Thymus (tissue), 11 donors: ENCODE data around the gene RAD51B. TPM values are rescaled to one million over a fixed set of nuclear protein-coding genes. Genes with fewer than 3 reads are reported as not detected.

Source experiments
- DNase-seq, 9 donors: peaks; one replicate each; pipeline ENCODE4 v3.0.0-alpha.2; 2013; ENCODE audit warnings: low spot score in 9 of 9, low read depth in 6 of 9, missing footprints in 1 of 9
- H3K27ac ChIP-seq, 2 donors: one replicate each; pipeline ENCODE4 v1.5.1; 2013; ENCODE audit warnings: control low read depth in 1 of 2, low read depth in 1 of 2, low read length in 1 of 2, mild to moderate bottlenecking in 1 of 2, moderate library complexity in 1 of 2
- H3K27me3 ChIP-seq, 2 donors: one replicate each; pipeline ENCODE4 v1.5.1; 2013; ENCODE audit warnings: low read length in 1 of 2; ENCODE audit not compliant: control insufficient read depth in 2 of 2, insufficient read depth in 1 of 2
- H3K36me3 ChIP-seq, 2 donors: one replicate each; pipeline ENCODE4 v1.5.1; 2013; ENCODE audit warnings: low read length in 1 of 2, mild to moderate bottlenecking in 1 of 2, moderate library complexity in 1 of 2; ENCODE audit not compliant: control insufficient read depth in 2 of 2, insufficient read depth in 2 of 2
- H3K4me1 ChIP-seq, 2 donors: one replicate each; pipeline ENCODE4 v1.5.1; 2013; ENCODE audit warnings: low read length in 2 of 2; ENCODE audit not compliant: control insufficient read depth in 2 of 2, insufficient read depth in 2 of 2
- H3K4me3 ChIP-seq, 2 donors: one replicate each; pipeline ENCODE4 v1.5.1; 2013; ENCODE audit warnings: low read length in 2 of 2, control low read depth in 1 of 2, mild to moderate bottlenecking in 1 of 2
- H3K9me3 ChIP-seq, 2 donors: one replicate each; pipeline ENCODE4 v1.5.1; 2013; ENCODE audit warnings: low read length in 1 of 2, mild to moderate bottlenecking in 1 of 2; ENCODE audit not compliant: control insufficient read depth in 2 of 2, insufficient read depth in 1 of 2
- WGBS: extraction: QIAGEN DNeasy Blood & Tissue Kit; methylation state at CpG from one replicate; pipeline ENCODE4 v1.1.7; 2013; 5-methylcytosine and 5-hydroxymethylcytosine counted together
- polyA plus RNA-seq: library from polyadenylated mRNA; stranded (reverse); fragments of 200-250 nt; gene quantifications from one replicate; pipeline ENCODE4 v1.2.3, GENCODE V29; 2013
- total RNA-seq: library from RNA; stranded (reverse); fragments of 120-200 nt; gene quantifications from one replicate; pipeline ENCODE4 v1.2.4, GENCODE V29; 2013
- donor health status: healthy.

Gene RAD51B
- total and polyA plus RNA-seq, 2 donors = 7.8 to 17.8 TPM

DNA sequence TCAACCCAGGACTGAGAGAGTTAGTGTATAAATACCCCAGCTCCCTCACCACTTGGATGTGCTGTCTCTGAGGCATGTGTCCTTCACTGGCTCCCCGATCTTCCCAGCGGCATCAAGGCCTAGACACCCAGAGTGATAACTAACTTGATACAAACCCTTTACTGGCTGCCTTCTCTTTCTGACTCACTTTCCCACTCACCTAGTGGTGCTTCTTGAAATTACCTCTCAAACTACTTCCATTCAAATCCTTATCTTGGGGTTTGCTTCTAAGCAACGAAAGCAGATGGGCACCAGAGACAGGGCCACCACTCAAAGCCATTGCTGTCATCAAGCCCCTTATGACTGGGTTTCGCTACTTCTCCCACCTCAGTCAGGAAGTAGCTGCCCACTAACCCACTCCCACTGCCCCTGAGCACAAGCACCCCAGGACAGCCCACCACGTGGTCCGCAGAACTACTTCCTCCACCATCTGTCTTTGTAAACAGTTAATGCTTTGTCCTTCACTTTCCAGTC is 956.1 kb downstream of the RAD51B start:
- DNase-seq = peak in 1 of 9 donors; percentile 43
- no peak overlapping the region for H3K27ac ChIP-seq
- H3K9me3 ChIP-seq = peaks cover 0 to 5% of the 10 kb centered on the region in 2 donors
- no peaks in the 10 kb centered on the region for H3K36me3 ChIP-seq
- peaks cover 31 to 55% of the 10 kb centered on the region in 2 donors for H3K4me1 ChIP-seq
- 88% methylated on average over 6 of the region's 6 CpGs for WGBS
- no peak overlapping the region for H3K4me3 ChIP-seq
- H3K27me3 ChIP-seq = no peaks in the 10 kb centered on the region

DNA sequence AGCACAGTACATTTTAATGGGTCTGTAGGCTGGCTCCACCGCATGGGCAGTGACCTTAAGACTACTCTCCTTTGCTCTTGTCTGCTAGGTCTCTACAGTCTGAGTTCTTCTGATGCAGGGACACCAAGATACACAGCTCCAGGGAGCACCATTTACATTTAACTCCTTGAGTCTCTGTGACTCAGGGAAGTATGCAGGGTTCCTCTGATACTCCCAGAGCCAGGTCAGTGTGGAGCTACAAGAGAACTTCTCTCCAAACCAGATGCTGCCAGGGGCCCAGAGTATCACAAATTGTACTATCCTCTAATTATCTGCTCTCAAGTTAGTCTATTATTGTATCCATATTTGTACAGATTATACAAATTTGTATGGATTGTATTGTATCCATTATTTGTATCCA is 958.1 kb downstream of the RAD51B start:
- DNase-seq = no peak
- Histone ChIP-seq H3K27me3 (no peaks in the 10 kb centered on the region), H3K4me3 (no peak overlapping the region), H3K36me3 (no peaks in the 10 kb centered on the region), H3K9me3 (peaks cover 0 to 5% of the 10 kb centered on the region in 2 donors), H3K4me1 (peaks cover 37 to 55% of the 10 kb centered on the region in 2 donors), H3K27ac (no peak overlapping the region)
- WGBS = 100% methylated on average over 1 of the region's 1 CpG

Other genes starting within 250 kb of the RAD51B start
- 20.7 TPM for gene PIGH, start 219.5 kb upstream of the RAD51B start, total RNA-seq
- 43.5 TPM for gene PIGH, start 219.5 kb upstream of the RAD51B start, polyA plus RNA-seq
- 2.4 TPM for gene ARG2, start 199.9 kb upstream of the RAD51B start, total RNA-seq
- gene ARG2, start 199.9 kb upstream of the RAD51B start, polyA plus RNA-seq = 27.8 TPM
- 37.1 TPM for gene VTI1B, start 145.1 kb upstream of the RAD51B start, total RNA-seq
- 71.0 TPM for gene VTI1B, start 145.1 kb upstream of the RAD51B start, polyA plus RNA-seq
- gene RDH11, start 124.0 kb upstream of the RAD51B start, total RNA-seq = 36.8 TPM
- 39.1 TPM for gene RDH11, start 124.0 kb upstream of the RAD51B start, polyA plus RNA-seq
- gene RDH12, start 117.9 kb upstream of the RAD51B start, total RNA-seq = 0.24 TPM
- 3.4 TPM for gene RDH12, start 117.9 kb upstream of the RAD51B start, polyA plus RNA-seq
- 7.8 TPM for gene ZFYVE26, start 3.2 kb upstream of the RAD51B start, total RNA-seq
- gene ZFYVE26, start 3.2 kb upstream of the RAD51B start, polyA plus RNA-seq = 6.2 TPM